Lower lobe of right lung (tissue), 2 donors: ENCODE results near the gene ASIP. TPM values are rescaled to one million over a fixed set of nuclear protein-coding genes. Genes with fewer than 3 reads are reported as not detected.
"Not testable (repeated sequence)": the region's sequence is repeated elsewhere in the genome, so short reads cannot be mapped to it uniquely, and the experiment has no call there.

ENCODE experiments used
- ATAC-seq, 2 donors: fragments of 200-7000 bp; cut with Tn5 transposase; one replicate each; pipeline ENCODE4 v1.9.1; 2020 to 2022; ENCODE audit warnings: mild to moderate bottlenecking in 2 of 2, moderate library complexity in 2 of 2
- DNase-seq: peaks from one replicate; pipeline ENCODE4 v3.0.0-alpha.2; 2020
- H3K27ac ChIP-seq: fragments of 200-600 bp; one replicate; pipeline ENCODE4 v1.8.0; 2022
- H3K27me3 ChIP-seq: fragments of 200-600 bp; one replicate; pipeline ENCODE4 v1.8.0; 2022; ENCODE audit warnings: low read depth
- H3K36me3 ChIP-seq: fragments of 200-600 bp; one replicate; pipeline ENCODE4 v1.8.0; 2022; ENCODE audit warnings: mild to moderate bottlenecking
- H3K4me1 ChIP-seq: fragments of 200-600 bp; one replicate; pipeline ENCODE4 v1.8.0; 2022
- H3K4me3 ChIP-seq: fragments of 200-600 bp; one replicate; pipeline ENCODE4 v1.8.0; 2022; ENCODE audit warnings: mild to moderate bottlenecking
- H3K9me3 ChIP-seq: fragments of 200-600 bp; one replicate; pipeline ENCODE4 v1.8.0; 2022
- intact Hi-C: fragments of 100-400 bp; cut with DNase I; formaldehyde crosslinking; loops from one replicate; pipeline ENCODE4 v1.11.0; 2022
- total RNA-seq: library from RNA; stranded (reverse); fragmentation: NEBNext Ultra II Directional; extraction: Animal tissue kit (Norgen Biotek cat#: 25700); gene quantifications from one replicate; pipeline ENCODE4 v1.2.1, GENCODE V29; 2021
- TF ChIP-seq, protein P1 (sequence below): fragments of 200-600 bp; IDR thresholded peaks from one replicate; pipeline ENCODE4 v1.8.0; 2022; ENCODE audit warnings: antibody characterized with exemption, mild to moderate bottlenecking
- donor health status: DM: no; HTN: yes; CAD: no; lungs with severe emphysema.

The ASIP gene
- total RNA-seq, 1 donor from 2014 or later: not detected

DNA sequence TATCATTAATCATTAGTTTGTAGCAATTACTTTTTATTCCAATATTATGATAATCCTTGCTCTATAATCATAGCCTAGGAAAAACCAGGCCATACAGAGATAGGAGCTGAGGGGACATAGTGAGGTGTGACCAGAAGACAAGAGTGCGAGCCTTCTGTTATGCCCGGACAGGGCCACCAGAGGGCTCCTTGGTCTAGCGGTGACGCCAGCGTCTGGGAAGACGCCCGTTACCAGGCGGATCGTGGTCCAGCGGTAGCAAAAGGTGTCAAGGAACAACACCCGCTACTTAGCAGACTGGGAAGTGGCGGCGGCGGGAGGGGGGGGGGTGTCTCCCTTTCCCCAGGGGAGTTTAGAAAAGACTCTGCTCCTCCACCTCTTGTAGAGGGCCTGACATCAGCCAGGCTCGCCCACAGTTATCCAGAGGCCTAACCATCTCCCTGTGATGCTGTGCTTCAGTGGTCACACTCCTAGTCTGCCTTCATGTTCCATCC lies 57.1 kb downstream of the ASIP start:
- TF ChIP-seq, protein P1, sequence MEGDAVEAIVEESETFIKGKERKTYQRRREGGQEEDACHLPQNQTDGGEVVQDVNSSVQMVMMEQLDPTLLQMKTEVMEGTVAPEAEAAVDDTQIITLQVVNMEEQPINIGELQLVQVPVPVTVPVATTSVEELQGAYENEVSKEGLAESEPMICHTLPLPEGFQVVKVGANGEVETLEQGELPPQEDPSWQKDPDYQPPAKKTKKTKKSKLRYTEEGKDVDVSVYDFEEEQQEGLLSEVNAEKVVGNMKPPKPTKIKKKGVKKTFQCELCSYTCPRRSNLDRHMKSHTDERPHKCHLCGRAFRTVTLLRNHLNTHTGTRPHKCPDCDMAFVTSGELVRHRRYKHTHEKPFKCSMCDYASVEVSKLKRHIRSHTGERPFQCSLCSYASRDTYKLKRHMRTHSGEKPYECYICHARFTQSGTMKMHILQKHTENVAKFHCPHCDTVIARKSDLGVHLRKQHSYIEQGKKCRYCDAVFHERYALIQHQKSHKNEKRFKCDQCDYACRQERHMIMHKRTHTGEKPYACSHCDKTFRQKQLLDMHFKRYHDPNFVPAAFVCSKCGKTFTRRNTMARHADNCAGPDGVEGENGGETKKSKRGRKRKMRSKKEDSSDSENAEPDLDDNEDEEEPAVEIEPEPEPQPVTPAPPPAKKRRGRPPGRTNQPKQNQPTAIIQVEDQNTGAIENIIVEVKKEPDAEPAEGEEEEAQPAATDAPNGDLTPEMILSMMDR: peak; percentile 21
- intact Hi-C loops, H3K4me3 ChIP-seq, ATAC-seq, H3K27me3 ChIP-seq, H3K27ac ChIP-seq, H3K9me3 ChIP-seq, DNase-seq: not testable (repeated sequence)
- H3K4me1 ChIP-seq: peaks cover 24% of the 10 kb centered on the region
- peaks cover 16% of the 10 kb centered on the region for H3K36me3 ChIP-seq

DNA sequence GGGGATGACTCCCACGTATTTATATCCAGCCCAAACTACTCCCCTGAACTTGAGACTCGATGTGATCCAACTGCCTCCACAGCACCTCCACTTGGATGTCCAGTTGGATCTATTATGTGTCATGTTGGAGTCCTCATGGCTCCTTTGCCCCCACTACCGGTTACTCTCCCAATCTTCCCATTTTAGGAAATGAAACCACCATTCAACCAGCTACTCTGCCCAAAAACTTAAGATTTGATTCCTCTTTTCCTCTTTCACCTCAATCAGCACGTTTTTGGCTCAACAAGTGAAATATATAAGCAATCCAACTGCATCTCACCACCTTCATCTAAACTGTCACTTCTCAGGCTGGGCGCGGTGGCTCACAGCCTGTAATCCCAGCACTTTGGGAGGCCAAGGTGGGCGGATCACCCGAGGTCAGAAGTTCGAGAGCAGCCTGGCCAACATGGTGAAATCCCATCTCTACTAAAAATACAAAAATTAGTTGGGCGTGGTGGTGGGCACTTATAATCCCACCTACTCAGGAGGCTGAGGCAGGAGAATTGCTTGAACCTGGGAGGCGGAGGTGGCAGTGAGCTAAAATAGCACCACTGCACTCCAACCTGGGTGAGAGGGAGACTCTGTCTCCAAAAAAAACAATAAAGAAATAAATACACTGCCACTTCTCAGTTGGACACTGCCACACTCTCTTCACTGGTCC lies 58.5 kb downstream of the ASIP start:
- Histone ChIP-seq H3K27me3 (no peaks in the 10 kb centered on the region), H3K9me3 (no peaks in the 10 kb centered on the region), H3K27ac (no peak overlapping the region), H3K36me3 (peaks cover 6% of the 10 kb centered on the region), H3K4me1 (peaks cover 24% of the 10 kb centered on the region), H3K4me3 (no peak overlapping the region)
- ATAC-seq (no peak), DNase-seq (no peak)
- TF ChIP-seq, protein P1: no peak
- intact Hi-C loops: no loop called here

DNA sequence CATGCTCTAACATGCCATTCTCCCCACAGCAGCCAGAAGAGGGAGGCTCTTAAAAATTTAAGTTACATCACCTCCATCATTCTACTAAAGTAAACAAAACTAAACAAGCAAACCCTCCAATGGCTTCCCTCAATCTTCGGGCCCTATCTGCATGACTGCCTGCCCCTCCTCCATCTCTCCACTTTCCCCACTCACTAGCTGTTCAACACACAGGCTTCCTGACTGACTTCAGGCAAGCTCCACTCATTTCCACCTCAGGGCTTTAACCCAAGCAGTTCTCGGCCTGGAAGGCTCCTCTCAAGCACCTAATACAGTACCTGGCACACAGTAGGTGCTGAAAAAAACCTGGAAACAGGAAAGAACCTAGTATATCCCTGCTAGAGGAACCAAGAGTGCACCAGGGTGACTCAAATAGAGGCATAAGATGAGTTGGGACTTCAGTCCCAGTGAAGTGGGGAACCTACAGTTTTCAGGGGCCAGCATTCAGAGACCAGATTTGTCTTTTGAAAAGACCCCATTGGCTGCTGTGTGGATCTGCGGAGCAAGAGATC lies 59.1 kb downstream of the ASIP start:
- ATAC-seq (no peak), DNase-seq (no peak)
- Histone ChIP-seq H3K27ac (no peak overlapping the region), H3K27me3 (no peaks in the 10 kb centered on the region), H3K36me3 (no peaks in the 10 kb centered on the region), H3K9me3 (no peaks in the 10 kb centered on the region), H3K4me1 (peaks cover 24% of the 10 kb centered on the region), H3K4me3 (no peak overlapping the region)
- intact Hi-C loops: no loop called here
- TF ChIP-seq, protein P1: no peak

DNA sequence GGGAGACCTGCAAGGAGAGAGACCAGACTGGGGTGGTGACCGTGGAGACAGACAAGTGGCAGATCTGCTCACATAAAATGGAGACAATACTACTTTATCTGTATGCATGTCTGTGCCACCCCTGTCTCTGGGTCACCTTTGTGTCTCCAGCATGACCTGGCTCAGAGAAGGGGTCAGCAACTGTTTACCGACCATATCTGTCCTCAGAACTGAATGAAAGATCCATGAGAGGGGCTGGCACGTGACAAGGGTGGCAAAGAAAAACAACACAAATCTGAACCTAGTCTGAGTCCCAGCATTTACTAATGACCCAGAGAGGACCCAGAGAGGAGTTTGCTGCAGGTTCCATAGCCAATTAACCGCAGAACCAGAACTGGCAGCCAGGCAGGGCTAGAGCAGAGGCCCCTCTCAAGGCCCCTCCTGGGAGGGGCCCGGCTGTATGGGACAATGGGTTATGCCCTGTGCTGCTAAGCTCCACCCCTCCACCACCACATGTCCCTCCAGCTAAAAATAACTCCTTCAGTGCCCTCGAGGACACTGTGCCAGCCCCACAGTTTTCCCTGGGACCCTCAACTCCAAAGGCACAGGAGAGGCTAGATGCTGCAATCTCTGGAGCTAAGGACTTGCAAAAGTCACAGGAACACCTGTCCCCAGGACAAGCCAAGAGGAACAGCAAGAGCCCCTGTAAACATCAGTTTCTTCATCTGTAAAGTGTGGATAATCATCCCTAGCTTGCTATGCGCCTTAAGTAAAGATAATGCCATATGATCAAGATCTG lies 59.8 kb downstream of the ASIP start:
- Histone ChIP-seq H3K27me3 (no peaks in the 10 kb centered on the region), H3K27ac (no peak overlapping the region), H3K36me3 (no peaks in the 10 kb centered on the region), H3K9me3 (no peaks in the 10 kb centered on the region), H3K4me3 (no peak overlapping the region), H3K4me1 (peaks cover 24% of the 10 kb centered on the region)
- intact Hi-C loops: no loop called here
- ATAC-seq (no peak), DNase-seq (no peak)
- TF ChIP-seq, protein P1: no peak

DNA sequence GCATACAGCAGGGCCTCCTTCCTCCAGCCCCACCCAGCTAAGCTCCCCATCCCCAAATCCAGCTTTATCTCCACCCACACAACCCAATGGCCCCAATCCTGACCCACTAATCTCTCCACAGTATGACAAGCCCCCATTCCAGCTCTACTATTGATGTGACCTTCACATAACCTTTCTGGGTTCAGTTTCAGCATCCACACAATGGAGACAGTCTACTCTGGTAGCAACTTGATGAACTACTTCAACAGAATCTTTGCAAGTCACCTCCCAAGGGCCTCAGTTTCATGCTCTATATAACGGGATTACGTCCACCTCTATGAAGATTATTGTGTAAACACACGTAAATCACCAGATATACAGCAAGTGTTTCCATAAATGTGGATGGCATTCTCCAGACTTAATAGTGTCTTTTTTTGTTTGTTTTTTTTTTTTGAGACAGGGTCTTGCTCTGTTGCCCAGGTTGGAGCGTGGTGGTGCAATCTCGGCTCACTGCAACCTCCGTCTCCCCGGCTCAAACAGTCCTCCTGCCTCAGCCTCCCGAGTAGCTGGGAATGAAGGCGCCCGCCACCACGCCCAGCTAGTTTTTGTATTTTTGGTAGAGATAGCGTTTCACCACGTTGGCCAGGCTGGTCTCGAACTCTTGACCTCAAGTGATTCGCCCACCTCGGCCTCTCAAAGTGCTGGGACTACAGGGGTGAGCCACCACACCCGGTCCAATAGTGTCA lies 60.5 kb downstream of the ASIP start:
- Histone ChIP-seq H3K27me3 (no peaks in the 10 kb centered on the region), H3K4me3 (peak overlapping the region; percentile 96), H3K9me3 (no peaks in the 10 kb centered on the region), H3K36me3 (no peaks in the 10 kb centered on the region), H3K4me1 (peaks cover 24% of the 10 kb centered on the region), H3K27ac (no peak overlapping the region)
- no peak for DNase-seq
- TF ChIP-seq, protein P1: no peak
- no peak for ATAC-seq
- intact Hi-C loops: no loop called here
